GM12801 (cell line): ENCODE data around the gene SRBD1.

Experiments used
- CTCF ChIP-seq: IDR thresholded peaks from one replicate; pipeline ENCODE4 v1.5.1; 2011; ENCODE audit warnings: control low read depth; ENCODE audit not compliant: insufficient read length; ENCODE audit errors: extremely low read depth

SRBD1 gene

GRCh38 chr2:45540942-45541341 is 70.1 kb downstream of the SRBD1 start:
- TF ChIP-seq CTCF, result no peak

GRCh38 chr2:45533771-45534170 is 77.3 kb downstream of the SRBD1 start:
- TF ChIP-seq CTCF, result no peak

- TF ChIP-seq CTCF, result no peak
These were observed 78.9 kb downstream of the SRBD1 start for GRCh38 chr2:45532181-45532580.

GRCh38 chr2:45524016-45524415 is 87.1 kb downstream of the SRBD1 start:
- no peak for TF ChIP-seq CTCF

GRCh38 chr2:45518546-45518945 is 92.5 kb downstream of the SRBD1 start:
- TF ChIP-seq CTCF, result no peak

GRCh38 chr2:45510701-45511420 is 100.2 kb downstream of the SRBD1 start:
- TF ChIP-seq CTCF, result no peak

- no peak for TF ChIP-seq CTCF
These were observed 104.3 kb downstream of the SRBD1 start for GRCh38 chr2:45506756-45507155.
